GM19452 (cell line): ENCODE measurements around the gene LAD1.

Source experiments
- ATAC-seq: cut with Tn5 transposase; IDR thresholded peaks from one replicate; pipeline ENCODE4 v1.9.1; 2021; ENCODE audit not compliant: unreplicated experiment

LAD1 gene, protein sequence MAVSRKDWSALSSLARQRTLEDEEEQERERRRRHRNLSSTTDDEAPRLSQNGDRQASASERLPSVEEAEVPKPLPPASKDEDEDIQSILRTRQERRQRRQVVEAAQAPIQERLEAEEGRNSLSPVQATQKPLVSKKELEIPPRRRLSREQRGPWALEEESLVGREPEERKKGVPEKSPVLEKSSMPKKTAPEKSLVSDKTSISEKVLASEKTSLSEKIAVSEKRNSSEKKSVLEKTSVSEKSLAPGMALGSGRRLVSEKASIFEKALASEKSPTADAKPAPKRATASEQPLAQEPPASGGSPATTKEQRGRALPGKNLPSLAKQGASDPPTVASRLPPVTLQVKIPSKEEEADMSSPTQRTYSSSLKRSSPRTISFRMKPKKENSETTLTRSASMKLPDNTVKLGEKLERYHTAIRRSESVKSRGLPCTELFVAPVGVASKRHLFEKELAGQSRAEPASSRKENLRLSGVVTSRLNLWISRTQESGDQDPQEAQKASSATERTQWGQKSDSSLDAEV

DNA sequence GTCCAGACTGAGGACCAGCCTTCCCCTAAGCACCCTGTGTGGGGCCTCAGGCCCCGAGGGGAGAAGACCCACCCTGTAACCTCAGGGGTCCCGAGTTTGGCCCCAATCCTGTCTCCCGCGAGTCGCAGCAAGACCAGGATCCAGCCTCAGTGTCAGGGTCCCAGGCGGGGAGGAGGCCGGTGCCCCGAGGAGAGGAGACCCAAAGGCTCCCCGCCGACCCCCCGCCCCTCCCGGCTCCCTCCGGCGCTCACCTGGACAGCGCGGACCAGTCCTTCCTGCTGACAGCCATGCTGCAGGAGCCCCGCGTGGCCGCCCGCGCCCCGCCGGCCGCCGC, at the start of gene LAD1:
TSS of gene LAD1 (minus strand) at position 307 of the 334 bp plus-strand sequence. CDS start at position 289, 18 bp downstream.
- ATAC-seq, result no peak

DNA sequence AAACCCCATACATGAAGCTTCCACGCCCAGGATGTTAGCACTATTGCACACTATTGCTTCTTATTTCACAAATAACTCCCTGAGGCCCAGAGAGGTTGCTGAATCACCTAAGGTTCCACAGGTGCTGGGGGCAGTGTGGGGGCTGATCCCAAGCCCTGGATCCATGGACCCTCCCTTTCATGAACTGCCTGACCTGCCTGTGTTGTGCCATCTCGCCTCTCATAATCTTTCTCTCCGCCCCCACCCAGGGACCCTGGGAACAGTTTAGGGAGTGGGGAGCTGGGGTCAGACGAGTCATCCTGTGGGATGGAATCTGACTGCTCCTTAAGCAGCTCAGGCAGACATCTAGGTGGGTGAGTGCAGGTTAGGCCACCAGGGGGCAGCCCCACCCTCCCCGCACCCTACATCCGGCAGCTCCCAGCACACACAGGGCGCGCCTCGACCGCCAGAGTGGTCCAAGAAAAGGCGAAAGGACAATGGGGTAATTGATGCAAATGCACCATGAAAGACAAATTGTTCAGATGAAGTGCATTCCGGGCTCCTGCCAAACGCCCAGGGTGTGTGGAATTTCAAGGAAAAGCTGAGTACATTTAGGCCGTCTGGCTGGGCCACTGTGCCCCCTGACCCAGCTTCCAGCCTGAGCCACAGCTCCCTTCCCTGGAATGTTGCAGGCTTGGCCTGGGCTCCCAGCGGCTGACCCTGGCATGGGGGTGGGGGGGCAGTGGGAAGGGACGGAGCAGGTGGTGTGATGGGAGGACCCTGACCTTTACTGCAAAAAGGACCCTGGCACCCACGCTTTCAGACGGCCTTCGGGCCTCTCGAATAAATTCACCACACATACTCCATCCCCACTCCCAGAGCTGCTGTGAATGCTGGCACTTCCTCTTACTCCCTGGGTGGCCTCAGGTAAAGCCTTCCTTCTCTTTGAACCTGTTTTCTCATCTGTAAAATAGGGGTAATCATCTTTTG, 49.1 kb upstream of the LAD1 start:
- no peak for ATAC-seq

DNA sequence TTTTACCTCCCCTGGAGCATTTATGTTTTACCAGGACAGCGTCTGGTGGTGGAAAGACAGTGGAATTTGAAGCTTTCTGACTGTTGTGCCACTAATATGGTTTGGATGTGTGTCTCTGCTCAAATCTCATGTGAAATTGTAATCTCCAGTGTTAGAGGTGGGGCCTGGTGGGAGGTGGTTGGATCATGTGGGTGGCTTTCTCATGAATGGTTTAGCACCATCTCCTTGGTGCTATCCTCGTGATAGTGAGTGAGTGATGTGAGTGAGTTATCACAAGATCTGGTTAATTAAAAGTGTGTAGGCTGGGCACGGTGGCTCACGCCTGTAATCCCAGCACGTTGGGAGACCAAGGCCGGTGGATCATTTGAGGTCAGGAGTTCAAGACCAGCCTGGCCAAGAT, 46.2 kb upstream of the LAD1 start:
- no peak for ATAC-seq

DNA sequence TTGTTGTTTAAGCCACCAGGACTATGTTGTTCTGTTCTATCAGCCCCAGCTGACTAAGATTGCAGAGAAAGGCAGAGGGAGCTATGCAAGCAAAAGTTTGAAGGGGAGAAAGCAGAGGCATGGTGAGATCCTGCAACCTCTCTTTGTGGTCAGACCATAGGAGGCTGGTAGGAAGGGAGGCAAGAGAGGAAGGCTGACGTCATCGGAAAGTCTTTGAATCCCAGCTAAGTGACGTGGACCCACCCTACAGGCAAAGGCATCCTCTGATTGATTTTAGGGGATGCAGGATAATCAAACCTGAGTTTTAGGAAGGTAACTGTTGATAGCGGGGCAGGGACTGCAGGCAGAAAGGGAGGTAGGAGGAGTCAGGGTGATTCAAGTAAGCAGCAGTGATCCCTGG, 45.7 kb upstream of the LAD1 start:
- no peak for ATAC-seq

DNA sequence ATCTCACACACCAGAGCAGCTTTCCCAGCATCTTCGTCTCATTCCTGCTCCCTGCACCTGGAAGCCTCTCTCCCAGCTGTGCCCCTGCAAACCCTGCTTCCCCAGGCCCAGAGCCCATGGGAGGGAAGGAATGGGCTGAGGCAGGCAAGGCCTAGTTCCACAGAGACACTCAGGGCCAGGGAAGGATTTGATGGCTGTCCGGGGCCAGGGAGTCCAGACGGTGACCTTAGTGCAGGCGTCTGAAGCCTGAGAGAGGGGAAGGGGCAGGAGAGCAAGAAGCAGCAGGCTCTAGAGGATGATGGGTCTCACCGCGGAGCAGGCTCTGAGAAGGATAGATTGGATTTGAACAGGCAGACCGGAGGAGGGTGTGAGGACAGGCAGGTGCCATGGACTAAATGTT, 44.6 kb upstream of the LAD1 start:
- no peak for ATAC-seq

DNA sequence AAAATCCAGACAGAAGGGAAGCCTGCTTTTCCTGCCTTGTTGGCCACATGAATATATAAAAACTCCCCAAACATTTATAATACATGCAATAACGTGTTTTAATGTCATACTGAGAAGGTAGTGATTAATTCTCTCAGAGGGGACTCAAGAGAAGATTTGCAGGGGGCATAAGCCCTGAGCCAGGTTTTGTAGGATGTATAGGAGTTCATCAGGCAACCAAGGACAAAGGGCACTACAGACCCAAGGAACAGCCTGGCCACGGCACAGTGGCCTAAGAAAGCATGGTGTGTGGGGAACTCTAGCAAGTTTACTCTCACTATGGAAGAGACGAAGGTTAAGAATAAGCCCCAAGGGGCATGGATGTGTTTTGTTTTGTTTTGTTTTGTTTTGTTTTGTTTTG, 37.8 kb upstream of the LAD1 start:
- no peak for ATAC-seq

DNA sequence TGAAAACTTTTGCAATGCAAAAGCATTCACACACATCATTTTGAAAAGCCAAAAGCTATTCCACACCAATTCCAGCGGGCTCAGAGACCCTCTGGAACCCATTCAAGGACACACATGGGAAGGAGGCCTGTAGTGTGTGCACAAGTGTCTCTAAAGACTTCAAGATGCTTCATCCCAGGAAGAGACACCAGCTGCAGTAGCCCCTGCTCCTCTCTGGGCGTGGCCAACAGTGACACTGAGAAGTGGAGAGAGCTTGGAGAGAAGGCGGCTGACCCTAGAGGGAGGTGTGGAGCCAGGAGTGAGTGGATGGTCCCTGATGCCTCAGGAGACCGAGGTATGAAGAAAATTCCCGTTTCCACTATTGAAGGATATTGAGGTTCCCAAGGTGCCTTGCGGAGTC, 37.3 kb upstream of the LAD1 start:
- ATAC-seq, result no peak

DNA sequence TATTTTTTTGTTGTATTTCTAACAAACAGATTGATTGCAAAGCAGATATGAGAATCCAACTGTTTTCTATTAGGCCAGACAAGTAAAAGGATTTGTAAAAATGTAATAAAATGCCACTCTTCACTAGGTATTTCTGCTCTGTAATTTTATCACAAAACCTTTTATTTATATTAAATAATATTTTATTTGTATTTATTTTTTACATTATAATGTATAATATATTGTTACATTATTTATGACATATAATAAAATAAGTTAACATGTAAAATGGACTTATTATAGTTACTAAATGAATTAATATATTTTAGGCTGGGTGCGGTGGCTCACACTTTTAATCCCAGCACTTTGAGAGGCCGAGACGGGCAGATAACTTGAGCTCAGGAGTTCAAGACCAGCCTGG, 35.1 kb upstream of the LAD1 start:
- ATAC-seq, result no peak

DNA sequence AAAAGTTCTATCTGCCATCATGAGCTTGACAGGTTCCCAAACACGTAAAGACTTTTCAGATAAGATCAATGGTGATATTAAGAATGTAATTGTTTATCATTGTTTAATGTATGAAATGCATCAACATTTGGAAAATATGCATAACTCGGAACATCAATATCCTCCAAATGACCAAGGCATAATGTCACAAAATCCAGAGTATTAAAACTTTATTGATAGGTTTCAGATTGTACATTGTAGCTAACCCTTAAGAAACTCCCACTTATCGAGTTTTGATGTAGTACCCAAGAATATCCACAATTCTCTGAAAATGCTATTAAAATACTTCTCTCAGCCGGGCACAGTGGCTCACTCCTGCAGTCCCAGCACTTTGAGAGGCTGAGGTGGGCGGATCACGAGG, 34.5 kb upstream of the LAD1 start:
- ATAC-seq, result no peak

DNA sequence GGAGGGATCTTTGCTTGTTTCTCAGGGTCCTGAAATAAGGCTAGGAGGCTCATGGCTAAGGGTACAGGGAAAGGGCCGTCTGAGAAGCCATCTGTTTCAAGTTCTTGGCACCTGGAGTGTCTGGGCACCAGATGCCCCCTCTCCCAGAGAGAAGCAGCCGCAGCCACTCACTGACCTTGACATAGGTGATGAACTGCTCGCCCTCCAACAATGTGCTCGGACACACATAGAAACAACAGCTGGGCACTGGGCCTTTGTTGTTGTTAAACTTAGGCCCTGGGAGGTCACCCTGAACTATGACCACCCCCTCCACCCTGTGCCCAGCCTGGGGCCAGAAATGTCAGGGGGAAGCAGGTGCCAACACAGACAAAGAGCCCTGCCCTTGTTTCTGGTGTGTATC, 31.7 kb upstream of the LAD1 start:
- no peak for ATAC-seq

DNA sequence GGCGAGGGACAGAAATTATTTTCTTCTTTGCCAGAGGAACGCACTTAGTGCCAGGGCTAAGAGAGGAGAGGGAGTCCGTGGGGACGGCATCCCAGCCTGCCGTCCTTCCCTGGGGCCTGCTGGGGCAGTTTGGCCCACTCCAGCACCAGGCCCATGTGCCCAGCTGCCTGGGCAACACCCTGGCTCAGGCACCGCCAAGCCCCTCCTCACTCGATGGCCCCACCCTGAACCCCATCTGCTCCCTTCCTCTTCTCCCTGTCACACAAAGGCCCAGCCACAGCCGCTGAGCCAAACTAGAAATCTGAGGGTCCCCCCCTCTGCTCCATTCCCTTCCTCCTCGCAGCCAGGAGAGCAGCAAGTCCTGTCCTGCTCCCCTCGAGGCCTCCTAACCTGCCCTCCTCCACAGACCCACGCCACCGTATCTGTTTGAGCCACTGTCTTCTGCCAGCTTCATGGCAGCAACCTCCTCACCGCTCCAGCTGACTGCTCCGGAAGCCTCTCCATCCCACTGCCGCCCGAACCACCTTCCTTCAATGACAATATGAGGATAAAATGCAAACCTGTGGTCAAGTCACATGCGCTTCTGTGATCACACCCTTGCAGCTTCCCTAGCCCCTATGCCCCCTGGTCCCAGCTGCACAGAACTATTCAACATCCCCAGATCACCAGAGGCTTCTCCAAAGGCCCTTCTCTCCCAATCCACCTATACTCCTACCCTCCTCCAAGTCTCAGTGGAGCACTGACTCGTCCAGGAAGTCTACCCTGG, 30.8 kb upstream of the LAD1 start:
- ATAC-seq, result no peak

DNA sequence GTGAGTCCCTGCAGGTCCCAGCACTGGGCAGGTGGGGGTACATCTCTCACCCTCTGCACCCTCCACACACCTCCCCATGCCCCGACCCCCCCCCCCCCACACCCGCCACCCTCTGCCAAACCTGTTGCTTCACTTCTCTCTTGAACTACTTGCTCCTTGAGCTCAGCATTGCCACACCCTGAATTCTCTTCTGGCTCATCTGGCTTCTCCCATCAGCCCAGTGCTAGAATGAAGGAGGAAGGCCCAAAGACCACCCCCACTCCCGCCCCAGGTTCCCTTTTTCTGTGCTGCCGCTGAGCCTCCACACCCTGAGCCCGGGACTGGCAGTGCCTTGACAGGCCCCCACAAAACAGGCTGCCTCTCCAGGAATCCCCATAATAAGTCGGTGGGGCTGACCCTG, 28.8 kb upstream of the LAD1 start:
- no peak for ATAC-seq

DNA sequence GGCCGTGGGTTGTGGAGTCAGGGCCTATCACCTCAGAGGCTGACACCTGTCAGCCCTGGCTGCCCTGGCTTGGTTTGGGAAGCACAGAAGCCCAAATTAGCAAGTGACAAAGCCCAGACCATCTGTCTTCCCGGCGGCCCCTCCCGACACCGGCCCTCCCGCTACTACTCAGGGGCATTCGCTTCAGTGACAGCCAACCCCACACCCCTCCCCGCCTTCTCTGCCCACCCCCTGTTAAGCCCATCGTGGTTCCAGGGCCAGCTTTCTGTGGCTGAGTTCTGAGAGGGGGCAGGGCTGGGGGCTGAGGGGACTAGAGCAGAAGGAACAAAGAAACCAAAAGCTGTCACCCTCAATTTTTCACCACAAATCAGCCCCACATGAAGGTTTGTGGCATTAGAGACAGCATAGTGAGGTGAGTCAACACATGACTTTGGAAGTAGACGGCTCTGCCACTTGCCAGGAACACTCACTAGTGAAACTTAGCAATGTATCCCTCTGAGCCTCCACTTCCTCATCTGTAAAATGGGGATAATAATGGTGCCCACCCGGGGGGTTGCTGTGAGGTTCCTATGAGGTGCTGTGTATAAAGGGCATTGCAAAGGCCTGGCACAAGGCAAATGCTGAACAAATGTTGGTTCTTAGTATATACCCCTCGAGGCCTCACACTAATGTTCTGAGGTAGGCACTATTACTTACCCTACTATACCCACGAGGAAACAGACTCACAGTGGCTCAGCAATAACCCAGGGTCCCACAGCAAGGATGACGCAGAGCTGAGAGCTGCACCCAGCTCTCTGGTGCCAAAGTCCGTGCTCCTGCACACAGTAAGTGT, 27.6 kb upstream of the LAD1 start:
- no peak for ATAC-seq

DNA sequence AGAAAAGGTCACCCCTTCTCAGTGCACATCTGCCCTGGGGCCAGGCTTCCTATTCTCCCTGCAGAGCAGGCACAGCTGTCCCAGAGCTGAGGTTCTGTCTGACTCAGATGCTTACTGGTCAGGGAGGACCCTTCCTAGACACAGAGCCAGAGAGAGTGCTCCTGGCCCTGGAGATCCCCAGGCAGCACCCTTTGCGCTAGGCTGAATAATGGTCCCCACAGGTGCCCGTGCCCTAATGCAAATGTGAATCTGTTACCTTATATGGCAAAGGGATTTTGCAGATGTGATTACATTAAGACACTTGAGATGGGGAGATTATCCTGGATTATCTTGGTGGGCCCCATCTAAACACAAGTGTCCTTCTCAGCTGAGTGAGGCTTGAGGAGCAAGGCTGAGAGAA, 25.0 kb upstream of the LAD1 start:
- ATAC-seq, result no peak

DNA sequence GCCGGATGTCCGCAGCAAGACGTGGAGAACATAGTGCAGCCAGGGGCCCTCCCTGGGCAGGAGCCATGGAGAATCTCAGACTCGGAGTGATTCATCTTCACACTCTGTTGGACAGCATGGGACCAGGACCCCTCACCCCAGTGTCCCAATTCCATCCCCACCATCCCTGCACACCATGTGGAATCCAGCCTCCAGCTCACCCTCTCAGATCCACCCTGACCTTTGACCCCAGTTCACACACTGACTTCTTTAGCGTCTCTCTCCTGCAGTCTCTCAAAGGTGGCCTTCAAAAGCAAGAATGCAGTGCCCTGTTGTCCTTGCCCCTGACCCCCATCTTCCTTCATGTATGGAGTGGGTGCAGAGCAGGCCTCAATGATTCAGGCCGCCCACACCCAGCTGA, 24.5 kb upstream of the LAD1 start:
- ATAC-seq, result no peak

DNA sequence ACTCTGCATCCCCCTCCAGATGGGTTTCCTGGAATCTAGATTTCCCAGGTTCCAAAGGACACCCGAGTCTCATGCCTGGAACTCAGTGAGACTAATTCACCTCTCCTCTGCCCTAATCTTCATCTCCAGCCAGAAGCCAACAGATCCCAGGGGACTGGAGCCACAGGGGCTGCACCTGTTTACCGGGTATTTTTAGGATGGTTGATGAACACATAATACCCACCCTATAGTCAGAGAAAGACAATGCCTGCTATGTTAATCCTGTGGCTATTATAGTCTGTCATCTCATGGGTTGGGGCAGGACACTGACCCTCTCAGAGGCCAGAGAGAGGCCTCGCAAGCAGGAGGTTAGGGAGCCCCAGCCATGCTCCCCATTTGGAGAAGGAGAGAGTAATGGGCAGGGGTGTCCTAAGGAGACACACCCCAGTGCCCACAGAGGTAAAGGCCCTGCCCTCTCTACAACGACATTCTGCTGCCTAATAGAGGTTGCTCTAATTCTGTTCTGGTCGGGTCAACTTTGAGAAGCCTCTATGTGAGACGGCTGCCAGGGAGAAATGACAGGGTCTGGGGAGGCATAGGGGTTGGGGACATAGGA, 23.4 kb upstream of the LAD1 start:
- ATAC-seq, result no peak

DNA sequence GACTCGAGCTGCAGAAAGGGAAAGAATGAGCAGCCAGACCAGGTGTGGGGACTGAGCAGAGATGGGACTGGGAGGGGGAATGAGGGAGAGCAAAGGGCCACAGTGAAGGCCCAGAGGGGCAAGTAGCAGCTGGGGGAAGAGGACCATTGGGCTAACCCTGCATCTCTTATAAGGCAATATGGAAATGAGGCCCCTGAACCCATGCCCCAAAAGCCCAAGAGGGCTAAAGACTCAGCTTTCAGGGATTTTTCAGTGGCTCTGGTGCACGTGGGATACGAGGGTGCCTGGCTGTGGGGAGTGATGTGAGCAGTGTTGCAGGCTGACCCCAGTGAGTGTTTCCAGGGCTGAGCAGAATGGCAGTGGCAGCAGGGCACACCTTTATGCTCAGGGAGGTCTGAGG, 22.9 kb upstream of the LAD1 start:
- ATAC-seq, result no peak

DNA sequence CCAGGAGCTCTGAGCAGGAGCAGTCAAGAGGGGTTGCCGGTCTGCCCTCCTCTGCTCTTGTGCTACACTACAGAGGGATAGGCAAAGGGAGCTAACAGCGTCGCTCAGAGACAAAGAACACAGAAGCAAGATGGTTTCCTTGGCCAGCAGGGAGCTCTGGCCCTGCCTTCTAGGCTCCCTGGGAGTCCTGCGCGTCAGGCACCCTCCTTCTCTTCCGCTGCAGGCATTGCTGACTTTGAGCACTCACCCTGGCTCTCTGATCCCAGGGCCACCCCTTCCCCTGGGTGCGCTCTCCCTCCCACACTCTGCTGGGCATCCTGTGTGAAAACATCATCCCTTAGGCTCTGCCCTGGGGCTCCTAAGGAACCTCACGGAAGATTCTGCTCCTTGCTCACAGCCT, 21.9 kb upstream of the LAD1 start:
- ATAC-seq, result no peak

DNA sequence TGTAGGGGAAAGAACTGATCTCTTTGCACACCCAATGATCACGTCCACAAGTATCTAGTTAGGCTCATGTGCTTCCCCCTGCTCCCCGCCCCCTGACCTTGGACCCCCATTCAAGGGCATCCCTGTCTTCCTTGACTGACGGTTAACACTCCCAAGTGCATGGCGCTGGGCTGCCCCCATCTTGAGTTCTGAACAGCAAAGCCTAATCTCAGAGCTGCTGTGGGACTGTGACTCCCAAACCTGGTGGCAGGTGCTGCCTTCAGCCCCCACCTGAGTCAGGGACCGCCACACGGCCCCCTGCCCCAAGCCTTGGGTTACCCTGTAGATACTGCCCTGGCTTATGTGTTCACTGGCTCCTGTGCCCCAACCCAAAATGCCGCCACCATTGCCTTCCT, 21.5 kb upstream of the LAD1 start:
- ATAC-seq, result no peak
